ENCODE results near the gene ATAD3A. TPM values are rescaled to one million over a fixed set of nuclear protein-coding genes. Genes with fewer than 3 reads are reported as not detected.
A peak's percentile ranks its signal among the peaks of the same experiment; 100 is the strongest.

ATAD3A gene
- total and polyA plus RNA-seq, 9 of the 15 experiments (the other 6 are each of a cell fraction or from before 2014, with no cell fraction given): 0.10 to 173 (median 36.7) TPM

- TF ChIP-seq PCBP2 (IDR thresholded peaks at IDR 0.05; ENCODE audit: low read depth, low read length, poor library complexity, severe bottlenecking): no peak
- TF ChIP-seq PHB2 (IDR thresholded peaks at IDR 0.05; ENCODE audit: low read depth): no peak
- TF ChIP-seq ZNF253 (CRISPR knock-in tag; conservative IDR thresholded peaks at IDR 0.05): no peak
- TF ChIP-seq ILF3 (IDR thresholded peaks at IDR 0.05; ENCODE audit: borderline replicate concordance): no peak; the same call in 1 of the 2 replicates
- TF ChIP-seq LCOR (CRISPR knock-in tag; IDR thresholded peaks at IDR 0.05): peak; percentile 97
- peak in 1 of 2 experiments; percentile 67; a peak in 1 of 4 replicates for TF ChIP-seq RCOR1 (IDR thresholded peaks at IDR 0.05; ENCODE audit: borderline replicate concordance in 1 of 2, low read depth in 2 of 2, low read length in 2 of 2)
- TF ChIP-seq ATF1 (CRISPR knock-in tag; IDR thresholded peaks at IDR 0.05): peak; percentile 96
- peak; percentile 99 for TF ChIP-seq ATF1 (tag; IDR thresholded peaks at IDR 0.05)
- no peak; the same call in none of the 2 replicates for TF ChIP-seq ZBTB1 (CRISPR knock-in tag; IDR thresholded peaks at IDR 0.05; ENCODE audit: borderline replicate concordance, low read depth)
- peak; percentile 85 for TF ChIP-seq GATAD2B (IDR thresholded peaks at IDR 0.05; ENCODE audit: borderline replicate concordance)
- TF ChIP-seq ZNF24 (IDR thresholded peaks at IDR 0.05): no peak; the same call in 1 of the 2 replicates
- peak; percentile 29; the same call in 1 of the 2 replicates for TF ChIP-seq ARID1B (IDR thresholded peaks at IDR 0.05)
- TF ChIP-seq HNRNPL (IDR thresholded peaks at IDR 0.05; ENCODE audit: low read depth, low read length): peak; percentile 85
- TF ChIP-seq ZNF785 (CRISPR knock-in tag; IDR thresholded peaks at IDR 0.05): no peak
- peak; percentile 76; the same call in 1 of the 2 replicates for TF ChIP-seq ZNF766 (CRISPR knock-in tag; conservative IDR thresholded peaks at IDR 0.05)
- no peak for TF ChIP-seq ZBTB49 (CRISPR knock-in tag; IDR thresholded peaks at IDR 0.05; ENCODE audit: borderline replicate concordance)
- no peak for TF ChIP-seq ZNF778 (CRISPR knock-in tag; IDR thresholded peaks at IDR 0.05)
- no peak for TF ChIP-seq ZNF717 (CRISPR knock-in tag; IDR thresholded peaks at IDR 0.05)
- no peak for TF ChIP-seq OTX1 (CRISPR knock-in tag; IDR thresholded peaks at IDR 0.05)
These were observed at the start of gene ATAD3A (continued) for GRCh38 chr1:1511533-1512285.

All from K562 (cell line).